Fibroblast of the aortic adventitia (primary cell): ENCODE measurements around the gene SOX8. TPM values are rescaled to one million over a fixed set of nuclear protein-coding genes. Genes with fewer than 3 reads are reported as not detected.

Experiments used
- DNase-seq: peaks from one replicate; pipeline ENCODE4 v3.0.0-alpha.2; 2010; ENCODE audit warnings: low read depth
- H3K4me3 ChIP-seq: 2 replicates; pipeline ENCODE4 v1.5.1; 2011; ENCODE audit warnings: low read depth, mild to moderate bottlenecking, control low read depth, low read length, moderate library complexity
- CTCF ChIP-seq: IDR thresholded peaks from 2 replicates; pipeline ENCODE4 v1.5.1; 2011; ENCODE audit warnings: mild to moderate bottlenecking, low read length, control low read depth, inconsistent platforms; ENCODE audit not compliant: insufficient read depth
- total RNA-seq: library from RNA; depleted of rRNA; stranded (reverse); fragments of >200 nt; gene quantifications from 2 replicates; pipeline ENCODE4 v1.2.3, GENCODE V29; 2012; ENCODE audit warnings: low replicate concordance

The SOX8 gene
- total RNA-seq: 0.09 and 0.33 TPM in 2 replicates

- H3K4me3 ChIP-seq: peak within 1 kb of the TSS; percentile 56
- no peak for DNase-seq
- no peak for TF ChIP-seq CTCF
Measured at GRCh38 chr16:981695-982144, at the start of gene SOX8. Gene SOX8, plus strand, starts transcription at chr16:981770. Its CDS starts 153 bp downstream, at chr16:981923.

- no peak overlapping the region for H3K4me3 ChIP-seq
- no peak for TF ChIP-seq CTCF
- no peak for DNase-seq
Measured at GRCh38 chr16:932831-933330, 48.7 kb upstream of the SOX8 start.

GRCh38 chr16:933581-933980, 48.0 kb upstream of the SOX8 start:
- no peak overlapping the region for H3K4me3 ChIP-seq
- no peak for TF ChIP-seq CTCF
- DNase-seq: no peak

GRCh38 chr16:934178-934577, 47.4 kb upstream of the SOX8 start:
- H3K4me3 ChIP-seq: no peak overlapping the region
- TF ChIP-seq CTCF: no peak
- DNase-seq: no peak

GRCh38 chr16:935684-936083, 45.9 kb upstream of the SOX8 start:
- no peak for TF ChIP-seq CTCF
- no peak for DNase-seq
- no peak overlapping the region for H3K4me3 ChIP-seq

- no peak for DNase-seq
- no peak overlapping the region for H3K4me3 ChIP-seq
- no peak for TF ChIP-seq CTCF
Measured at GRCh38 chr16:937311-937710, 44.3 kb upstream of the SOX8 start.

- DNase-seq: no peak
- no peak for TF ChIP-seq CTCF
- H3K4me3 ChIP-seq: no peak overlapping the region
Measured at GRCh38 chr16:937723-938122, 43.8 kb upstream of the SOX8 start.
